Measurements from ENCODE around the gene ABL2.

The ABL2 gene

DNA sequence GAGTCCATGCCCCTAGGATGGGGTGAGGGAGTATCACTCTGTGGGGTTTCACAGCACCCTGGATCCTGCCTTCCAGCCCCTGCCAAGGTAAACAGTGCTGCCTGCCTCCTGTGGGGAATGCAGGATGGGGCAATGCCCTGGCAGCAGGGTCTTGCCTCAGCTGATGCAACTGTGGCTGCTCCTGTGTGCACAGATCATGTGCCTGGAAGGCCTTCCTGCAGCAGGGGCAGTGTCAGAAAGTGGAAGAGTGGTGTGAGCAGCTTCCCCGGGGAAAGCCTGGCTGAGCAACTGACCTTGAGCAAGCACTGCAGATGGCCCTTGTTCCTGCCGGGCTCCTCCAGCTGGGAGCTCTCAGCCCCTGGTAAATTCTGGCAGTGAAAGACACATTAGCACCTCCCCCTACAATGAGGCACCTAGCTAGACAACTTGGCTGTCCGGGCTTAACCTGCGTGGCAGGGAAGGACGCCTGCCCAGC is 137.7 kb downstream of the ABL2 start:
- no peak for TF ChIP-seq CTCF (conservative IDR thresholded peaks at IDR 0.05; ENCODE audit: control insufficient read depth, insufficient read depth, low read depth, low read length)
- DNase-seq (ENCODE audit: low read depth), result peak; percentile 70
- H3K4me3 ChIP-seq (ENCODE audit: control insufficient read depth, low read depth, low read length), result no peak overlapping the region

- H3K4me3 ChIP-seq (ENCODE audit: control insufficient read depth, low read depth, low read length), result no peak overlapping the region
- DNase-seq (ENCODE audit: low read depth), result no peak
- TF ChIP-seq CTCF (conservative IDR thresholded peaks at IDR 0.05; ENCODE audit: control insufficient read depth, insufficient read depth, low read depth, low read length), result no peak
These were observed 138.6 kb downstream of the ABL2 start for GRCh38 chr1:179090923-179091322.

GRCh38 chr1:179090522-179090921 is 139.0 kb downstream of the ABL2 start:
- no peak overlapping the region for H3K4me3 ChIP-seq (ENCODE audit: control insufficient read depth, low read depth, low read length)
- no peak for DNase-seq (ENCODE audit: low read depth)
- peak; percentile 17 for TF ChIP-seq CTCF (conservative IDR thresholded peaks at IDR 0.05; ENCODE audit: control insufficient read depth, insufficient read depth, low read depth, low read length)

DNA sequence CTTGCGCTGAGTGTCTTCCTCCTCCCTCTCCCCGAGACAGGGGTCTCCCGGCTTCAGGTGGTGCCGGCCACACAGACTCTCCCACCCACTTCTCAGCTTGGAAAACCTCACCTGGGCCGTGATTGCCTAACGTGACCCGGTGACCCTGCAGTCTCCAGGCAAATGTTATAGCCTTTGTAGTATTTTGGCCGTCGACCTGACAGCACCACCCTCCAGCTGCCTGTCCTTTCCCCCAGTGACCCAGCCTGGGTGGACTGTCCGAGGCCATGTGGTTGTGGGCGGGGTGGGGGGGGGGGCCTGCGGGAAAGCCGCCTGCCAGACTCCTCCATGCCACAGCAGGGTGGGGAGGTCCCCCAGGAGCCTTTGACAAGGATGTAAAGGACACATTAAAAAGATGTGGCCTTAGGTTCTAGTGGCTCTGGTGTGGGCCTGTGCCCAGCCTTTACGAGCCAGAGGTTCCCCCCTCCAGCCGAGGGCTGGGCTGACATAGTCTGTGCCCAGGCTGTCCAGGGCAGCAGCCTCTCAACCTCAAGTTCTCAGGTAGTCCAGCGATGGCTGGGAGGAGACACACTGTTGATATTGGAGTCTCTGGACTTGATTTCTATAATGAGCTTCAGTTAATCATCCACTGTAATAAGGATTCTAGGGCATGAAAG is 139.5 kb downstream of the ABL2 start:
- DNase-seq (ENCODE audit: low read depth), result no peak
- no peak for TF ChIP-seq CTCF (conservative IDR thresholded peaks at IDR 0.05; ENCODE audit: control insufficient read depth, insufficient read depth, low read depth, low read length)
- H3K4me3 ChIP-seq (ENCODE audit: control insufficient read depth, low read depth, low read length), result no peak overlapping the region

- no peak for DNase-seq (ENCODE audit: low read depth)
- TF ChIP-seq CTCF (conservative IDR thresholded peaks at IDR 0.05; ENCODE audit: control insufficient read depth, insufficient read depth, low read depth, low read length), result no peak
- H3K4me3 ChIP-seq (ENCODE audit: control insufficient read depth, low read depth, low read length), result no peak overlapping the region
These were observed 141.8 kb downstream of the ABL2 start for GRCh38 chr1:179087665-179088064.

DNA sequence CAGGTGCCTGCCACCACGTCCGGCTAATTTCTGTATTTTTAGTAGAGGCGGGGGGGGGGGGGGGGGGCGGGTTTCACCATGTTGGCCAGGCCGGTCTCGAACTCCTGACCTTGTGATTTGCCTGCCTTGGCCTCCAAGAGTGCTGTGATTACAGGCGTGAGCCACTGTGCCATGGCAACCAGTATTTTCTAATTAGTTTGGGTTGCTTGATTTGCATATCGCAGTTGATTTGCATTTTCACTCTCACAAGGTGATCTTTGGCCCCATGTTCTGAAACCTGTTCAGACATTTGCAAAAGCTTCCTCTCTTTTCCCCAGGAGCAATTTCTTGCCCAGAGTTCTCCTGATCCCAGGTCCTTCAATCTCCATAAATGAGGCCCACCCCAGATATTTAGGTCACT is 145.9 kb downstream of the ABL2 start:
- no peak for TF ChIP-seq CTCF (conservative IDR thresholded peaks at IDR 0.05; ENCODE audit: control insufficient read depth, insufficient read depth, low read depth, low read length)
- no peak for DNase-seq (ENCODE audit: low read depth)
- no peak overlapping the region for H3K4me3 ChIP-seq (ENCODE audit: control insufficient read depth, low read depth, low read length)

DNA sequence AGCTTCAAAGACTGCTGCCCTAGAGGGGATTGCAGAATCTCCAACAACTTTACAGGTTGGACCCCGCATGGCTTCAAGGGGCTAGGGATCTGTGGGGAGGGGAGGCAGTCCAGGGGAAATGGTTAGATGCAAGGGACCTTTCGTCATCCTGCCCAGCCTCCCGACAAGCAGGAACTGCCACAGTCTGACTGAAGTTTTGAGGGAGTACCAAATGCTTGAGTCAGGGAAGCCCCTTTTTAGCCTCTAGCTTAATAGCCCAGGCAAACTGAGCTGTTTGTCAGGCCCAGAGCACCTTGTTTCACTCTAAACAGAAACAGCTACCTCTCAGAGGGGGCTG is 146.5 kb downstream of the ABL2 start:
- H3K4me3 ChIP-seq (ENCODE audit: control insufficient read depth, low read depth, low read length), result peak overlapping the region; percentile 67
- DNase-seq (ENCODE audit: low read depth), result no peak
- no peak for TF ChIP-seq CTCF (conservative IDR thresholded peaks at IDR 0.05; ENCODE audit: control insufficient read depth, insufficient read depth, low read depth, low read length)
